ENCODE measurements around the gene UBTD1. TPM values are rescaled to one million over a fixed set of nuclear protein-coding genes. Genes with fewer than 3 reads are reported as not detected.
A peak's percentile ranks its signal among the peaks of the same experiment; 100 is the strongest.

The UBTD1 gene
- polyA plus RNA-seq, 3 donors = 17.2 to 20.0 (median 19.0) TPM

- Histone ChIP-seq H3K4me3 (replicated peaks in 1 of 3; ENCODE audit: low read depth in 2 of 3, low read length in 3 of 3) (peak within 1 kb of the TSS; percentile 67 to 96 (median 95)), H3K9ac (ENCODE audit: insufficient read depth, low read length, poor library complexity, severe bottlenecking) (peak within 1 kb of the TSS; percentile 82), H3K27me3 (ENCODE audit: control insufficient read depth in 2 of 2, insufficient read depth in 2 of 2, low read length in 2 of 2) (no peaks in the 10 kb centered on the region), H2AFZ (ENCODE audit: insufficient read depth, low read depth, low read length, poor library complexity, severe bottlenecking) (peak within 1 kb of the TSS; percentile 96), H3K36me3 (replicated peaks in 1 of 2; ENCODE audit: control insufficient read depth in 1 of 2, insufficient read depth in 2 of 2, low read length in 2 of 2) (peaks cover 0 to 10% of the 10 kb centered on the region in 2 donors), H3K79me2 (ENCODE audit: insufficient read depth, low read length) (peaks cover 64% of the 10 kb centered on the region), H3K27ac (ENCODE audit: low read depth in 1 of 2, low read length in 2 of 2) (peak within 1 kb of the TSS; percentile 79 to 90), H3K4me2 (replicated peaks; ENCODE audit: extremely low read depth, low read length, poor library complexity, severe bottlenecking) (peak within 1 kb of the TSS; percentile 92), H3K9me3 (replicated peaks in 1 of 2; ENCODE audit: control insufficient read depth in 1 of 2, insufficient read depth in 1 of 2, low read length in 2 of 2) (no peaks in the 10 kb centered on the region), H3K4me1 (ENCODE audit: control insufficient read depth in 1 of 2, insufficient read depth in 2 of 2, low read length in 2 of 2) (peaks cover 25 to 53% of the 10 kb centered on the region in 2 donors), H4K20me1 (ENCODE audit: insufficient read depth, low read length) (peaks cover 71% of the 10 kb centered on the region)
- H3K4me1 Mint-ChIP-seq = peaks cover 57% of the 10 kb centered on the region
- H3K36me3 Mint-ChIP-seq = peaks cover 13 to 16% of the 10 kb centered on the region in 2 donors
- H3K27ac Mint-ChIP-seq = peak within 1 kb of the TSS; percentile 88 to 96 (median 94)
- under 1% methylated on average over 60 of the region's 73 CpGs for WGBS (ENCODE audit: insufficient coverage)
- DNase-seq = peak; percentile 96 to 97 (median 96)
- peaks cover 0 to 2% (median 0%) of the 10 kb centered on the region in 7 donors for H3K9me3 Mint-ChIP-seq
- intact Hi-C loops (cut with micrococcal nuclease) = loop anchor here (5.0 to 10.0 kb wide), 6 partner anchors 51 to 163 kb away; partner anchors contain the start of genes EXOSC1 (in 2 of the 2), ZDHHC16 (in 2 of the 2), FRAT2 (in 1 of the 2) and RRP12 (in 1 of the 2)
- TF ChIP-seq CTCF (IDR thresholded peaks at IDR 0.05) = no peak
- H3K4me3 Mint-ChIP-seq = peak within 1 kb of the TSS; percentile 92 to 97
- peaks cover 0 to 2% (median 0%) of the 10 kb centered on the region in 3 donors for H3K27me3 Mint-ChIP-seq (ENCODE audit: low read depth in 3 of 3)
These were observed 466 bp upstream of the UBTD1 start, which contains the start of gene MMS19 for GRCh38 chr10:97498076-97498840. MMS19 (minus strand) TSS chr10:97498422; CDS start chr10:97498384, 38 bp downstream.

- H2AFZ ChIP-seq (ENCODE audit: insufficient read depth, low read depth, low read length, poor library complexity, severe bottlenecking) = peak overlapping the region; percentile 96
These were observed 1.0 kb downstream of the UBTD1 start for GRCh38 chr10:97499561-97500296.

More at GRCh38 chr10:97499561-97500296, 1.0 kb downstream of the UBTD1 start:
- peaks cover 27 to 56% of the 10 kb centered on the region in 2 donors for H3K4me1 ChIP-seq (ENCODE audit: control insufficient read depth in 1 of 2, insufficient read depth in 2 of 2, low read length in 2 of 2)
- H4K20me1 ChIP-seq (ENCODE audit: insufficient read depth, low read length) = peaks cover 73% of the 10 kb centered on the region
- peaks cover 4 to 13% of the 10 kb centered on the region in 2 donors for H3K36me3 Mint-ChIP-seq
- peaks cover 51% of the 10 kb centered on the region for H3K4me1 Mint-ChIP-seq
- peaks cover 0 to 2% (median 0%) of the 10 kb centered on the region in 3 donors for H3K27me3 Mint-ChIP-seq (ENCODE audit: low read depth in 3 of 3)
- no peaks in the 10 kb centered on the region for H3K36me3 ChIP-seq (replicated peaks in 1 of 2; ENCODE audit: control insufficient read depth in 1 of 2, insufficient read depth in 2 of 2, low read length in 2 of 2)
- H3K79me2 ChIP-seq (ENCODE audit: insufficient read depth, low read length) = peaks cover 58% of the 10 kb centered on the region
- H3K4me3 ChIP-seq (replicated peaks in 1 of 3; ENCODE audit: low read depth in 2 of 3, low read length in 3 of 3) = peak overlapping the region; percentile 67 to 96 (median 95)
- no peak for TF ChIP-seq CTCF (IDR thresholded peaks at IDR 0.05)
- intact Hi-C loops (cut with micrococcal nuclease) = loop anchor here (5.0 to 10.0 kb wide), 7 partner anchors 52 to 165 kb away; partner anchors contain the start of genes EXOSC1 (in 2 of the 2), ZDHHC16 (in 2 of the 2), FRAT2 (in 1 of the 2) and MORN4 (in 1 of the 2)
- under 1% methylated on average over 36 of the region's 41 CpGs for WGBS (ENCODE audit: insufficient coverage)
- peak overlapping the region; percentile 92 for H3K4me2 ChIP-seq (replicated peaks; ENCODE audit: extremely low read depth, low read length, poor library complexity, severe bottlenecking)
- peak overlapping the region; percentile 52 to 91 (median 83) for H3K27ac Mint-ChIP-seq
- H3K9me3 Mint-ChIP-seq = peaks cover 0 to 2% (median 0%) of the 10 kb centered on the region in 7 donors
- H3K27ac ChIP-seq (ENCODE audit: low read depth in 1 of 2, low read length in 2 of 2) = peak overlapping the region; percentile 27 to 90
- peak; percentile 38 to 66 (median 62) for DNase-seq
- no peaks in the 10 kb centered on the region for H3K27me3 ChIP-seq (ENCODE audit: control insufficient read depth in 2 of 2, insufficient read depth in 2 of 2, low read length in 2 of 2)
- no peaks in the 10 kb centered on the region for H3K9me3 ChIP-seq (replicated peaks in 1 of 2; ENCODE audit: control insufficient read depth in 1 of 2, insufficient read depth in 1 of 2, low read length in 2 of 2)
- H3K4me3 Mint-ChIP-seq = peak overlapping the region; percentile 92 to 93
- peak overlapping the region; percentile 82 for H3K9ac ChIP-seq (ENCODE audit: insufficient read depth, low read length, poor library complexity, severe bottlenecking)
